ENCODE data around the gene CACNA1C. TPM values are rescaled to one million over a fixed set of nuclear protein-coding genes. Genes with fewer than 3 reads are reported as not detected.

The CACNA1C gene
- total and polyA plus RNA-seq, 10 of the 15 experiments (the other 5 are each of a cell fraction or from before 2014, with no cell fraction given), result under 0.01 to 0.15 (median 0.09) TPM; not detected in 5

DNA sequence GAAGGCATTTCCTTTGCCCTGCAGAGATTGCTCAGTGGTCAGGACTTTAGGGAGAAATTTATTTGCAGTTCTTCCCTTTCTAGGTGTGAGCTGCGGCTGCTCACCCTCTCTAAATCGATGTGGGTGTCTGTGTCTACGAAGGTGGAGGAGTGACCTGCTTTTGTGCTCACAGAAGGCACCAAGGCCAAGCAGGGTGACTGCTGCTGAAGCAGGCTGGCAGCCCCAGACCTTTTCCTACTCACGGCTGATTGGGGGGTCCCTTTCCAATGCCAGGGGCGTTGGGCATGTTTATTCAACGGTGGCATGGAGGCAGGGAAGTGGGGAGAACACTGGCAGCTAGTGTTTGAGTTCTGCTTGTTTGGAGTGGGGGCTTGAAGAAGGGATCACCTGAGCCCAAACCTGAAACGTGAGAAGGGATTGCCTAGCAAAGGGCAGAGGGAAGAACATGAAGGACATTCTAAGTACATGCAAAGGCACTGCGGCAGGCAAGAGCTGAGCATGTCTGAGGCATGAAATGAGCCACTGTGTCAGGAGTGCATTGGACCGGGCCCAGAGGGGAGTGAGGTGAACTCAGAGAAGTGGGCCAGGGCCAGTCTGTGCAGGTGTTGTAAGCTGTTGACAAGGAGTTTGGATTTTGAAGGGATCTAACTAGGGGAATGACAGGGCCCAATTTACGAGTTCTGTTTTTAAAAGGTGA lies 56.3 kb downstream of the CACNA1C start:
- no peak for ATAC-seq
- H3K27me3 ChIP-seq (replicated peaks in 1 of 2; ENCODE audit: control insufficient read depth in 2 of 2, insufficient read depth in 2 of 2, low read length in 1 of 2), result no peaks in the 10 kb centered on the region; a peak in 2 of 4 replicates

DNA sequence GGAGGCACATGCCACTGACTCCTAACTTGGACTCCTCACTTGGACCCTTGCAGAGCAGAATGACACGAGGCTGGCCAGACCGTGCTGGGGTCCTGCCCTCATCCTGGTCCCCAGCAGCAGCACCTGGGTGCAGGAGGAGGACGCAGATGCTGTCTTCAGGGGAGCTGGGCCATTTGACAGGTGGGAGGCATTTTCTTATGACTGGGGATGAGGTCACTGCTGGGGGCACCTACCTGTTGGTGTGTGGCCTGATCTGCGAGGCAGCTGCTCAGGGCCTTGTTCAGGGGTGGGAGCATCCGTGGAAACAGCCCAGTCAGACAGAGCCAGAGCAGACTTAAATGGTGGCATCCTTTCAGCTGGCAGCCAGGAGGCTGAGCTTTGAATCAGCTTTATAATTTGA lies 57.3 kb downstream of the CACNA1C start:
- POLR2A ChIA-PET, result no interaction called here
- SMC1A ChIA-PET (ENCODE audit: uncharacterized antibody, unreplicated experiment), result no interaction called here
- intact Hi-C loops (cut with micrococcal nuclease; ENCODE audit: unreplicated experiment), result no loop called here

More for the DNA sequence above, 56.3 kb downstream of the CACNA1C start:
- RAD21 ChIA-PET (ENCODE audit: unreplicated experiment), result no interaction called here
- H3K9ac ChIP-seq (ENCODE audit: control insufficient read depth, insufficient read depth, low read length), result no peak overlapping the region
- no peak overlapping the region for H3K4me2 ChIP-seq (ENCODE audit: control insufficient read depth, insufficient read depth)
- intact Hi-C loops (cut with micrococcal nuclease; ENCODE audit: unreplicated experiment), result no loop called here
- H3K4me1 ChIP-seq (ENCODE audit: control insufficient read depth, insufficient read depth, low read length), result no peaks in the 10 kb centered on the region
- H3K36me3 ChIP-seq (ENCODE audit: control insufficient read depth in 2 of 2, insufficient read depth in 2 of 2, low read length in 1 of 2), result no peaks in the 10 kb centered on the region
- H4K20me1 ChIP-seq (ENCODE audit: control insufficient read depth, insufficient read depth), result no peaks in the 10 kb centered on the region
- no peak overlapping the region for H2AFZ ChIP-seq (ENCODE audit: control insufficient read depth, low read depth, low read length)
- FAIRE-seq, result no peak
- no peak for TF ChIP-seq WRNIP1 (IDR thresholded peaks at IDR 0.05; ENCODE audit: borderline replicate concordance, low read depth, low read length)
- no peak for DNase-seq (ENCODE audit: low read depth, low spot score)
- H3K27ac ChIP-seq (ENCODE audit: control insufficient read depth, insufficient read depth), result no peak overlapping the region
- no peaks in the 10 kb centered on the region for H3K79me2 ChIP-seq (ENCODE audit: control insufficient read depth, insufficient read depth, low read length)
- 20% methylated on average over 10 of the region's 10 CpGs for WGBS (ENCODE audit: insufficient coverage, insufficient replicate concordance, low lambda C conversion rate, missing lambda C conversion rate)
- no peak overlapping the region for H3K4me3 ChIP-seq
- no peaks in the 10 kb centered on the region for H3K9me3 ChIP-seq (replicated peaks; ENCODE audit: control insufficient read depth, insufficient read depth, low read length)
- in situ Hi-C loops (cut with MboI), result no loop called here
- CTCF ChIA-PET, result no interaction called here
- POLR2A ChIA-PET, result no interaction called here
- SMC1A ChIA-PET (ENCODE audit: uncharacterized antibody, unreplicated experiment), result no interaction called here
- BruUV-seq (replicated peaks), result no TSS peak

More for the DNA sequence above, 57.3 kb downstream of the CACNA1C start:
- WGBS (ENCODE audit: insufficient coverage, insufficient replicate concordance, low lambda C conversion rate, missing lambda C conversion rate), result 13% methylated on average over 5 of the region's 5 CpGs
- Histone ChIP-seq H3K9me3 (replicated peaks; ENCODE audit: control insufficient read depth, insufficient read depth, low read length) (no peaks in the 10 kb centered on the region), H3K4me3 (no peak overlapping the region), H3K27me3 (replicated peaks in 1 of 2; ENCODE audit: control insufficient read depth in 2 of 2, insufficient read depth in 2 of 2, low read length in 1 of 2) (no peaks in the 10 kb centered on the region; a peak in 2 of 4 replicates), H3K36me3 (ENCODE audit: control insufficient read depth in 2 of 2, insufficient read depth in 2 of 2, low read length in 1 of 2) (no peaks in the 10 kb centered on the region), H3K79me2 (ENCODE audit: control insufficient read depth, insufficient read depth, low read length) (no peaks in the 10 kb centered on the region), H4K20me1 (ENCODE audit: control insufficient read depth, insufficient read depth) (no peaks in the 10 kb centered on the region), H3K4me2 (ENCODE audit: control insufficient read depth, insufficient read depth) (no peak overlapping the region), H3K9ac (ENCODE audit: control insufficient read depth, insufficient read depth, low read length) (no peak overlapping the region), H3K27ac (ENCODE audit: control insufficient read depth, insufficient read depth) (no peak overlapping the region), H2AFZ (ENCODE audit: control insufficient read depth, low read depth, low read length) (no peak overlapping the region), H3K4me1 (ENCODE audit: control insufficient read depth, insufficient read depth, low read length) (no peaks in the 10 kb centered on the region)
- no TSS peak for BruUV-seq (replicated peaks)
- TF ChIP-seq MEF2A (IDR thresholded peaks at IDR 0.05; ENCODE audit: insufficient read depth, low read depth, low read length), result no peak
- TF ChIP-seq, protein P1, sequence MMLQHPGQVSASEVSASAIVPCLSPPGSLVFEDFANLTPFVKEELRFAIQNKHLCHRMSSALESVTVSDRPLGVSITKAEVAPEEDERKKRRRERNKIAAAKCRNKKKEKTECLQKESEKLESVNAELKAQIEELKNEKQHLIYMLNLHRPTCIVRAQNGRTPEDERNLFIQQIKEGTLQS (IDR thresholded peaks at IDR 0.05; ENCODE audit: borderline replicate concordance, extremely low read depth, low read depth, low read length), result no peak
- no peak for TF ChIP-seq STAT3 (IDR thresholded peaks at IDR 0.05; ENCODE audit: low read depth, low read length)
- TF ChIP-seq, protein P2, sequence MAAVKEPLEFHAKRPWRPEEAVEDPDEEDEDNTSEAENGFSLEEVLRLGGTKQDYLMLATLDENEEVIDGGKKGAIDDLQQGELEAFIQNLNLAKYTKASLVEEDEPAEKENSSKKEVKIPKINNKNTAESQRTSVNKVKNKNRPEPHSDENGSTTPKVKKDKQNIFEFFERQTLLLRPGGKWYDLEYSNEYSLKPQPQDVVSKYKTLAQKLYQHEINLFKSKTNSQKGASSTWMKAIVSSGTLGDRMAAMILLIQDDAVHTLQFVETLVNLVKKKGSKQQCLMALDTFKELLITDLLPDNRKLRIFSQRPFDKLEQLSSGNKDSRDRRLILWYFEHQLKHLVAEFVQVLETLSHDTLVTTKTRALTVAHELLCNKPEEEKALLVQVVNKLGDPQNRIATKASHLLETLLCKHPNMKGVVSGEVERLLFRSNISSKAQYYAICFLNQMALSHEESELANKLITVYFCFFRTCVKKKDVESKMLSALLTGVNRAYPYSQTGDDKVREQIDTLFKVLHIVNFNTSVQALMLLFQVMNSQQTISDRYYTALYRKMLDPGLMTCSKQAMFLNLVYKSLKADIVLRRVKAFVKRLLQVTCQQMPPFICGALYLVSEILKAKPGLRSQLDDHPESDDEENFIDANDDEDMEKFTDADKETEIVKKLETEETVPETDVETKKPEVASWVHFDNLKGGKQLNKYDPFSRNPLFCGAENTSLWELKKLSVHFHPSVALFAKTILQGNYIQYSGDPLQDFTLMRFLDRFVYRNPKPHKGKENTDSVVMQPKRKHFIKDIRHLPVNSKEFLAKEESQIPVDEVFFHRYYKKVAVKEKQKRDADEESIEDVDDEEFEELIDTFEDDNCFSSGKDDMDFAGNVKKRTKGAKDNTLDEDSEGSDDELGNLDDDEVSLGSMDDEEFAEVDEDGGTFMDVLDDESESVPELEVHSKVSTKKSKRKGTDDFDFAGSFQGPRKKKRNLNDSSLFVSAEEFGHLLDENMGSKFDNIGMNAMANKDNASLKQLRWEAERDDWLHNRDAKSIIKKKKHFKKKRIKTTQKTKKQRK (IDR thresholded peaks at IDR 0.05; ENCODE audit: low read depth, low read length), result no peak
- TF ChIP-seq BRCA1 (IDR thresholded peaks at IDR 0.05; ENCODE audit: low read depth, low read length), result no peak
- no peak for TF ChIP-seq CBX3 (IDR thresholded peaks at IDR 0.05; ENCODE audit: borderline replicate concordance, low read depth)
- ChIA-PET RAD21 (ENCODE audit: unreplicated experiment) (no interaction called here), CTCF (no interaction called here)
- no peak for DNase-seq (ENCODE audit: low read depth, low spot score)
- no peak for FAIRE-seq
- in situ Hi-C loops (cut with MboI), result no loop called here
- ATAC-seq, result no peak

Data from GM12878 (cell line).